GM12878 (cell line): Measurements from ENCODE around the gene ULK1.

Experiments used
- BCLAF1 ChIP-seq: fragments of 450-650 bp; IDR thresholded peaks from 2 replicates; pipeline ENCODE4 v1.6.1; 2017; ENCODE audit warnings: antibody characterized with exemption, mild to moderate bottlenecking, moderate library complexity
- CTCF ChIP-seq, 3 experiments: IDR thresholded peaks in 2 of 3; conservative IDR thresholded peaks in 1 of 3; 2 replicates each; pipeline ENCODE4 v1.5.1; 2011; ENCODE audit warnings: low read depth in 3 of 3, low read length in 3 of 3, mild to moderate bottlenecking in 3 of 3, control low read depth in 2 of 3, moderate library complexity in 2 of 3, inconsistent platforms in 1 of 3, mixed read lengths in 1 of 3; ENCODE audit not compliant: control insufficient read depth in 2 of 3, insufficient read depth in 1 of 3; ENCODE audit errors: extremely low read depth in 1 of 3
- ETV6 ChIP-seq, 2 experiments: fragments of 450-650 bp in 1 of 2; IDR thresholded peaks in 1 of 2; conservative IDR thresholded peaks in 1 of 2; 2 replicates each; pipeline ENCODE4 v1.6.1; 2014; ENCODE audit warnings: antibody characterized with exemption in 1 of 2, borderline replicate concordance in 1 of 2, low read depth in 1 of 2, mild to moderate bottlenecking in 1 of 2, moderate library complexity in 1 of 2
- KDM1A ChIP-seq: fragments of 200-600 bp; sonication (generic); IDR thresholded peaks from 2 replicates; pipeline ENCODE4 v1.6.1; 2016; ENCODE audit warnings: borderline replicate concordance
- MYB ChIP-seq: fragments of 150-350 bp; IDR thresholded peaks from 2 replicates; pipeline ENCODE4 v1.6.1; 2014; ENCODE audit warnings: mild to moderate bottlenecking, low read depth, low read length, borderline replicate concordance
- POLR2A ChIP-seq: IDR thresholded peaks from 2 replicates; pipeline ENCODE4 v1.6.1; 2011; ENCODE audit warnings: low read depth, mild to moderate bottlenecking, low read length
- REST ChIP-seq: IDR thresholded peaks from 2 replicates; pipeline ENCODE4 v1.6.1; 2012; ENCODE audit warnings: mild to moderate bottlenecking, low read depth, low read length
- RFX5 ChIP-seq: IDR thresholded peaks from 2 replicates; pipeline ENCODE4 v1.6.1; 2011; ENCODE audit warnings: low read depth, low read length, improper control_type of control experiment
- SREBF2 ChIP-seq: IDR thresholded peaks from 2 replicates; pipeline ENCODE4 v1.6.1; 2012; ENCODE audit warnings: mild to moderate bottlenecking, low read length
- TAF1 ChIP-seq: IDR thresholded peaks from 2 replicates; pipeline ENCODE4 v1.6.1; 2011; ENCODE audit warnings: mild to moderate bottlenecking, low read depth, low read length, borderline replicate concordance
- ZNF622 ChIP-seq: fragments of 450-650 bp; IDR thresholded peaks from 2 replicates; pipeline ENCODE4 v1.6.1; 2017; ENCODE audit warnings: mild to moderate bottlenecking, inconsistent platforms

- no peak for TF ChIP-seq ZNF622
- no peak for TF ChIP-seq REST
- TF ChIP-seq BCLAF1, result no peak
- no peak for TF ChIP-seq SREBF2
- no peak for TF ChIP-seq ETV6 (conservative IDR thresholded peaks at IDR 0.05 in 1 of 2, IDR thresholded peaks at IDR 0.05 in 1 of 2; ENCODE audit: borderline replicate concordance in 1 of 2, low read depth in 1 of 2)
- no peak for TF ChIP-seq RFX5
- TF ChIP-seq KDM1A, result no peak
- no peak for TF ChIP-seq MYB
- no peak for TF ChIP-seq CTCF (IDR thresholded peaks at IDR 0.05 in 2 of 3, conservative IDR thresholded peaks at IDR 0.05 in 1 of 3; ENCODE audit: control insufficient read depth in 2 of 3, extremely low read depth in 1 of 3, insufficient read depth in 1 of 3, low read depth in 3 of 3, low read length in 3 of 3)
- no peak for TF ChIP-seq POLR2A
- TF ChIP-seq TAF1, result no peak
These were observed 2.4 kb downstream of the ULK1 start for GRCh38 chr12:131896811-131897270.
